BLaER1 (cell line): Measurements from ENCODE around the gene CDX1.
A peak's percentile ranks its signal among the peaks of the same experiment; 100 is the strongest.

Source experiments
- H3K27ac ChIP-seq: shearing (Covaris generic); formaldehyde crosslinking; 2 replicates; pipeline ENCODE4 v1.8.1; 2022
- H3K27me3 ChIP-seq: shearing (Covaris generic); formaldehyde crosslinking; 2 replicates; pipeline ENCODE4 v1.8.1; 2022
- H3K36me3 ChIP-seq: shearing (Covaris generic); formaldehyde crosslinking; 2 replicates; pipeline ENCODE4 v1.8.1; 2022
- H3K4me1 ChIP-seq: shearing (Covaris generic); formaldehyde crosslinking; 2 replicates; pipeline ENCODE4 v1.8.1; 2022
- H3K4me2 ChIP-seq: shearing (Covaris generic); formaldehyde crosslinking; 2 replicates; pipeline ENCODE4 v1.8.1; 2022
- H3K4me3 ChIP-seq: shearing (Covaris generic); formaldehyde crosslinking; 2 replicates; pipeline ENCODE4 v1.8.1; 2022
- H3K9ac ChIP-seq: shearing (Covaris generic); formaldehyde crosslinking; 2 replicates; pipeline ENCODE4 v1.8.1; 2022
- H3K9me3 ChIP-seq: shearing (Covaris generic); formaldehyde crosslinking; 2 replicates; pipeline ENCODE4 v1.8.1; 2022
- H4K20me1 ChIP-seq: shearing (Covaris generic); formaldehyde crosslinking; 2 replicates; pipeline ENCODE4 v1.8.1; 2022
- Cebpa-rat ChIP-seq: shearing (Covaris generic); IDR thresholded peaks from 2 replicates; pipeline ENCODE4 v1.8.1; 2022

CDX1 gene

DNA sequence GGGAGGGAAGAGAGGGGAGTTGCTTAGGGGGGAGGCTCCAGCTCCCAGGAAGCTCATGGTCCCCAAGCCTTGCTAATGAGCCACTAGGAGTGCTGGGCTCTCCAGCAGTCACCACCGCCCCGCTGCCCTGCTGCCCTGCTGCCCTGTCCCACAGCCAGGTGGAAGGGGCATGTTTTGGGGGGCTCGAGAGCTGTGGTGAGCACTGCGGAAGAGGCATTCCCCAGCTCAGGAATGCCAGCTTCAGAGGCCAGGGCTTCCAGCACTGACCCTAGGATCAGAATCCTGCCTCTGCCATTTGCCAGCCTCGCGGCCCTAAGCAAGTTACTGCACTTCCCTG, 40.2 kb downstream of the CDX1 start:
- H3K36me3 ChIP-seq, result no peaks in the 10 kb centered on the region
- 0 out of 2 replicates have a peak, but pooled peaks cover 5% of the 10 kb centered on the region for H3K27me3 ChIP-seq
- H3K4me1 ChIP-seq, result peaks cover 60% of the 10 kb centered on the region
- TF ChIP-seq Cebpa-rat, result no peak
- H4K20me1 ChIP-seq, result no peaks in the 10 kb centered on the region
- H3K4me2 ChIP-seq, result peak overlapping the region; percentile 55
- H3K27ac ChIP-seq, result no peak overlapping the region
- no peak overlapping the region for H3K4me3 ChIP-seq
- H3K9me3 ChIP-seq, result no peaks in the 10 kb centered on the region
- H3K9ac ChIP-seq, result no peak overlapping the region

DNA sequence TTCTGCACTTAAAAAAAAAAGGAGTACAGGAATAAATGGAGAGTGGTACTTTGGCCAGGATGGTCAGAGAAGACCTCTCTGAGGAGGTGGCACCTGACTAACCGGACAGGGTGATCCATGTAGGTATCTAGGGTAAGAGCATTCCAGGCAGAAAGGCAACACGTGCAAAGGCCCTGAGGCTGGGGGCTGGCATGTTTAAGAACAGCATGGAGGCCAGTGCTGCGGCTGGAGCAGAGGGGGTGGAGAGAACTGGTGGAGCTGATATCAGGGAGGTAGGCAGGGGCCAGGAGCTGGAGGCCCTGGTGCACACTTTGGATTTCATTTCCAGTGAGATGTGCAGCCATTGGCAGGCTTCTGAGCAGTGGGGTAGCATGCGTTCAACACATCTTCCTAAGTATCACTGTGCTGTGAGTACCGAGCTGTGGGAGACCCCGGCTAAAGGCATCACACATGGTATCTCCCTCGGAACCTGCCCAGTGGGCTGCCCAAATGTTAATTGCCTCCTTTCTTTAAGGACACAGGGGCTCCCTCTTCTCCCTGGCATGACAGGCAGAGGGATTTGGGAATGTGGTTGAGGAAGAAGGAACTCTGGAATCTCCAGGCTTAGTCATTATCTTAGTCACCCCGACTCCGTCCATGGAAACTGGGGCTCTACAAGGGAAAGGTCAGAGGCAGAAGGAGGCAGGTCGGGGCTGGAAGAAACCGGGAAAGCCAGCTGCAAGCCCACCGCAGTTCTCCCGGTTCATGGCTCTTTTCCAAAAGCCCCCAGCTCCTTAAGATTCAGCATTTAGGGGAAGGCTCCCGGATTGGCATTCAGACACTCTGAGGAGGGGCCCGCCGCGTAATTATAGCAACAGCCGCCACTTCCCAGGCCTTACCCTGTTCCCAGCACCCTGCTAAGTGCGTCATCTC, 41.9 kb downstream of the CDX1 start:
- no peak overlapping the region for H3K27ac ChIP-seq
- H3K36me3 ChIP-seq, result no peaks in the 10 kb centered on the region
- no peaks in the 10 kb centered on the region for H4K20me1 ChIP-seq
- peaks cover 74% of the 10 kb centered on the region for H3K4me1 ChIP-seq
- H3K9me3 ChIP-seq, result no peaks in the 10 kb centered on the region
- H3K4me2 ChIP-seq, result peak overlapping the region; percentile 87
- 0 out of 2 replicates have a peak, but pooled peaks cover 5% of the 10 kb centered on the region for H3K27me3 ChIP-seq
- H3K9ac ChIP-seq, result 0 out of 2 replicates have a peak overlapping the region, but pooled peaks have one; percentile 35
- no peak for TF ChIP-seq Cebpa-rat
- peak overlapping the region; percentile 41 for H3K4me3 ChIP-seq

DNA sequence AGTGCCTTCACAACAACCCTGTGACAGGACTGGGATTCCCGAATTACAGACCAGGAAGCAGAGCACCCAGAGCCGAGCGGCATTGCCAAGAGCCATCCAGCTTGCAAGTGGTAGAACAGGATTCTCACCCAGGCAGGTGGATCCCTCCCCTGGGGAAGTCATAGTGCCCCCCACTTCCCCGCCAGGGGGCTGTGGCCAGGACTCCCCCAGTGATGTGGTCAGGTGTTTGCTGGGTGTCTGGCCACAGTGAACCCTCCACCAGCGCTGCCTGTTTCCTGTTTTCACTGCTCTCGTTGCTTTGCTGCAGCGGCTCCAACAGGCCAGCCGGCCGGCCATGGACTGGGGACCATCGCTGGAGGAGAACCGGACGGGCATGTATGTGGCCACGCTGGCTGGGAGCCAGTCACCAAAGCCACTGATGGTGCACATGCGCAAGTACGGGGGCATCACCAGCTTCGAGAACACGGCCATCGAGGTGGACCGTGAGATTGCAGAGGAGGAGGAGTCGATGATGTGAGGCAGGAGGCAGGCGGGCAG, 42.6 kb downstream of the CDX1 start:
- Histone ChIP-seq H3K9me3 (no peaks in the 10 kb centered on the region), H3K36me3 (no peaks in the 10 kb centered on the region), H3K4me1 (peaks cover 73% of the 10 kb centered on the region), H3K4me3 (peak overlapping the region; percentile 41), H3K4me2 (peak overlapping the region; percentile 87), H4K20me1 (no peaks in the 10 kb centered on the region), H3K27me3 (0 out of 2 replicates have a peak, but pooled peaks cover 5% of the 10 kb centered on the region), H3K9ac (0 out of 2 replicates have a peak overlapping the region, but pooled peaks have one; percentile 35), H3K27ac (no peak overlapping the region)
- TF ChIP-seq Cebpa-rat, result no peak

GRCh38 chr5:150210644-150211043, 44.1 kb downstream of the CDX1 start:
- H3K36me3 ChIP-seq, result no peaks in the 10 kb centered on the region
- H3K9ac ChIP-seq, result no peak overlapping the region
- peaks cover 72% of the 10 kb centered on the region for H3K4me1 ChIP-seq
- no peak for TF ChIP-seq Cebpa-rat
- H4K20me1 ChIP-seq, result no peaks in the 10 kb centered on the region
- H3K9me3 ChIP-seq, result no peaks in the 10 kb centered on the region
- no peak overlapping the region for H3K4me3 ChIP-seq
- peak overlapping the region; percentile 87 for H3K4me2 ChIP-seq
- peak overlapping the region; percentile 22; the same call in 1 of the 2 replicates for H3K27ac ChIP-seq
- H3K27me3 ChIP-seq, result 0 out of 2 replicates have a peak, but pooled peaks cover 5% of the 10 kb centered on the region

DNA sequence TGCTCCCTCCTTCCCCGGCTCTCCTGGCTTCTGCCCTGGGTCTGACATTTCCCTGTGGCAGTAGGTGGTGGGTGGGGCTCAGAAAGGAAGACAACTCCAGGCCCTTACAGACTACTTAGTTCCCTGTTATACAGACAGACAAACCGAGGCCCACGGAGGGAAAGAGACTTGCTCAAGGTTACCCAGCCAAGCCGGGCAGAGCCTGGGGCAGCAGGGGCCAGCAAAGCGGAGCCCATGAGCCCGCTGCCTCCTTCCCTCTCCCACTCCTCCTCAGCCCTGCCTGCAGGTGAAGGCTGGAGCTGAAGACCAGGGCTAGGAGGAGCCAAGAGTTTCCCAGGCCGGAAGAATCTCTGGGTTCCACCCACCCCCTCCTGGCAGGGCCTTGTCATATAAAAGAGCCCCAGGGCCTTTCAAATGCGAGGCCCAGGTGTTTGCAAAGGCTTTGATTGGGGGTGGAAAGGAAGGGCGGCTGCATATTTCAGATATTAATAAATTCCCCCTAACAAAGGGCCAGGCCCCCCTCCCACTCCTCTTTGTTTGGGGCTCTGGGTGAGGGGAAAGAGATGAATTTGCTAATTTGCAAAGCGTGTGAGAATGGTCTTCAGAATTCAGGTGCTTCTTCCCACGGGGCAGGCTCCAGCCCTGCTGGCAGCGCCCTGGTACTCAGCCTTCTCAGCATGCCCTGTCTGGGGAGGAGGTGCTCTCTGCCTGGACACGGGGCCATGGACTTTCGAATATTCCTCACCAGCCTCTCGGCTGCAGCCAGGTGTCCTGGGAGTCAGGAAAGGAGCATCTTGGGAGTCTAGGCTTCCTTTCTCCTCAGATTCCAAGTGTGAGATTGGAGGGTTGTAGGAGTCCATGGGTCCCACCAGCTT, 44.8 kb downstream of the CDX1 start:
- H3K27me3 ChIP-seq, result 0 out of 2 replicates have a peak, but pooled peaks cover 5% of the 10 kb centered on the region
- TF ChIP-seq Cebpa-rat, result no peak
- H3K4me3 ChIP-seq, result no peak overlapping the region
- H3K9me3 ChIP-seq, result no peaks in the 10 kb centered on the region
- H3K4me2 ChIP-seq, result peak overlapping the region; percentile 87
- no peaks in the 10 kb centered on the region for H3K36me3 ChIP-seq
- H4K20me1 ChIP-seq, result no peaks in the 10 kb centered on the region
- H3K27ac ChIP-seq, result no peak overlapping the region
- H3K4me1 ChIP-seq, result peaks cover 67% of the 10 kb centered on the region
- H3K9ac ChIP-seq, result no peak overlapping the region

GRCh38 chr5:150213530-150213929, 47.0 kb downstream of the CDX1 start:
- H3K27me3 ChIP-seq, result 0 out of 2 replicates have a peak, but pooled peaks cover under 1% of the 10 kb centered on the region
- no peaks in the 10 kb centered on the region for H3K36me3 ChIP-seq
- no peak overlapping the region for H3K9ac ChIP-seq
- H3K4me1 ChIP-seq, result peaks cover 63% of the 10 kb centered on the region
- H3K4me3 ChIP-seq, result no peak overlapping the region
- TF ChIP-seq Cebpa-rat, result no peak
- H3K9me3 ChIP-seq, result no peaks in the 10 kb centered on the region
- no peaks in the 10 kb centered on the region for H4K20me1 ChIP-seq
- no peak overlapping the region for H3K27ac ChIP-seq
- no peak overlapping the region for H3K4me2 ChIP-seq

DNA sequence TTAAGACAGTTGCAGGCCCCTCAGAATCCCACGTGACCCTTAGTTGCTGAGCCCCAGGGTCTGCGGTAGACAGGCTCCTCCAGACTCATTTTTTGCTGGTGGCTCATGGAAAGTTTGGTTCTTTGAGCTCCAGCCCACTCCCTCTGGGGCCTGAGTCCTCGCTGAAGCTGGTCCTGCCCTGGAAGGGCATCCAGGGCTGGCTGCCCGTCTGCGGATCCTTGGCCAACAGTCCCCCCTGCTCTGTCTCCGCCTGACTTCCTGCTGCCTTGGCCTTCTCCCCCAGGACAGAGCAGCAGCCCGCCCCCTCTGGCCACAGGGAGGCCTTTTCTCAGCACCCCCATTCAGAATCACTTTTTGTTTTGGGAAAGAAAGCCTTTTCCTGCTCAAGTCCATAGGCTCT, 47.7 kb downstream of the CDX1 start:
- H3K9me3 ChIP-seq, result no peaks in the 10 kb centered on the region
- no peak for TF ChIP-seq Cebpa-rat
- H3K4me1 ChIP-seq, result peaks cover 56% of the 10 kb centered on the region
- no peaks in the 10 kb centered on the region for H3K27me3 ChIP-seq
- H3K9ac ChIP-seq, result no peak overlapping the region
- no peaks in the 10 kb centered on the region for H3K36me3 ChIP-seq
- no peak overlapping the region for H3K27ac ChIP-seq
- H4K20me1 ChIP-seq, result no peaks in the 10 kb centered on the region
- peak overlapping the region; percentile 20; the same call in 1 of the 2 replicates for H3K4me2 ChIP-seq
- H3K4me3 ChIP-seq, result no peak overlapping the region

- Histone ChIP-seq H4K20me1 (no peaks in the 10 kb centered on the region), H3K4me1 (peaks cover 46% of the 10 kb centered on the region), H3K36me3 (no peaks in the 10 kb centered on the region), H3K9me3 (no peaks in the 10 kb centered on the region), H3K9ac (no peak overlapping the region), H3K27me3 (no peaks in the 10 kb centered on the region), H3K4me2 (no peak overlapping the region), H3K27ac (no peak overlapping the region), H3K4me3 (no peak overlapping the region)
- TF ChIP-seq Cebpa-rat, result no peak
These were observed 49.7 kb downstream of the CDX1 start for GRCh38 chr5:150215979-150216944.
